OCI-M2 (cell line): ENCODE measurements around the gene IFNA17.
"Not testable (repeated sequence)": the region's sequence is repeated elsewhere in the genome, so short reads cannot be mapped to it uniquely, and the experiment has no call there.

Source experiments
- DNase-seq: peaks from one replicate; lab custom pipeline; 2025; ENCODE audit not compliant: unreplicated experiment; lab: John Stamatoyannopoulos, UW

The IFNA17 gene

DNA sequence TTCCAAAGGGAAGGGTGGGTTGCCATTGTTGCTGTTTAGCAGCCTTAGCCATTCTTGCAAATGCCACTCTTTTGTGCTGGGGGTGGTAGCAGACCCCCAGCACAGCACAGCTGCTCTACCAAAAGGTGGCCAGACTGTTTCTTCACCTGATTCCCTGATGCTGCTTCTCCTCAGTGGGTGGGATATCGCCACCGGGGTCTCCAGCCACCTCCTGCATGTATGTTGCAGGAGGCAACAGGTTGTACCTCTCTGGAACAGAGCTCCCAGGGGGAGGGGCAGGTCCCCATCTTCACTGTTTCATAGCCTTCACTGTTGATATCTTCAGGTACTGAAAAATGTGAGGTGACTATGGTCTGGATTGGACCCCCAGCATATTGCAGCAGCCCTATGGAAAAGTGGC lies 17.2 kb downstream of the IFNA17 start:
- not testable (repeated sequence) for DNase-seq

DNA sequence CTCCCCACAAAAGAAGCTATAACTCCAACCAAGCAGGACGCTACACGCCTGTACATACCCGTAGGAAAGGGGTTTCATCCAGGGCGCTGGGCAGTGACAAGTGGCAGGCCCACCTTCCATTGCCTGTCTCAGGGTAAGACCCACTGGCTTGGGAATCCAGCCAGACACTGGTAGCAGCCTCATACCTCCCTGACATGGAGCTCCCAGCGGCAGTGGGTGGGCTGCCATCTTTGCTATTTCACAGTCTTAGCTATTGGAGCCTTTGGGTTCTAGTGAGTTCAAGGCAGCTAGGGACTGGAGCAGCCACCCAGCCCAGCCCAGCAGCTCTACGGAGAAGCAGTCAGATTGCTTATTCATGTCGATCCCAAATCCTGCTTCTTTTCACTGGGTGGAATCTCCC lies 17.7 kb downstream of the IFNA17 start:
- DNase-seq: no peak

DNA sequence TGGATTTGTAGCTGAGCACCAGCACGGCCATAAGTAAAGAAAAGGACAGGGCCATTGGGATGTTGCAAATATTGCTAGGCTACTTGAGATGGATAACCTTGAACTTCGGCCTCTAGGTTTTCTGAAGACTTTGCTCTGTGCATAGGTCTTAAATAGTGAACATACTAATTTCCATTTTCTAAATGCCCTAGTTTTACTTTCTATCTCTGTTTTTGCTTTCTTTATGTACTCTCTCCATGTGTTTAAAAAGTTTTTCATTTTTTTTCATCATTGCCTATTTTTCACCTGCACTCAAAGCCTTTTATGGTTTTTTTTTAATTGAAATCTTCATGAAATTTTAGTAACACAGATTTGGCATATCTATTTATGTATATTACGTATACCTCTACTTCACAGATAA lies 21.0 kb downstream of the IFNA17 start, which contains the start of gene IFNA10:
Gene IFNA10, minus strand, starts transcription at position 101 of the 400 bp plus-strand sequence. Its CDS starts 46 bp downstream, at position 55.
- DNase-seq: not testable (repeated sequence)

DNA sequence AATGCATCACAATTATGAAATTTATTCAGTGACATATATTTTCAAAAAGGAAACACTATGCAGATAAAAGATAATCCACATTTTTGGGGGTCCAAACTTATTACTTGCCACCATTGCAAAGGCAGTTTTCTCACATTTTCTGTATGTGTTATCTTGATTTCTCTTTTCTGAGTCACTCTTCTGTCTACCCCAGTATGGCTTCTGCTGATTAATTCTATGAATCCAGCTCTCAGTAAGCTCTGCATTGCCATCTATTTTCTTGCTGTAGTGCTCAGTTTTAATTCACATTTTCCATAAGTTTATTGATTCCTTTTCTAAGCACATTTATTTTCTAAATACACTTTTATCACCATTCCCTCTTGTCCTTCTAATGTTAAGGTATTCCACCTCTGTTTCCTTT lies 22.8 kb downstream of the IFNA17 start:
- no peak for DNase-seq

DNA sequence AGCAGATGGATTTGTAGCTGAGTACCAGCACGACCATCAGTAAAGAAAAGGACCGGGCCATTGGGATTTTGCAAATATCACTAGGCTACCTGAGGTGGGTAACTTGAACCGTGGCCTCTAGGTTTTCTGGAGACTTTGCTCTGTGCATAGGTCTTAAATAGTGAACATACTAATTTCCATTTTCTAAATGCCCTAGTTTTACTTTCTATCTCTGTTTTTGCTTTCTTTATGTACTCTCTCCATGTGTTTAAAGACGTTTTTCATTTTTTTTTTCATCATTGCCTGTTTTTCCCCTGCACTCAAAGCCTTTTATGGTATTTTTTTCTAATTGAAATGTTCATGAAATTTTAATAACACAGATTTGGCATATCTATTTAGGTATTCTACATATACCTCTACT lies 25.9 kb downstream of the IFNA17 start, which contains the start of gene IFNA7:
Gene IFNA7, minus strand, starts transcription at position 101 of the 400 bp plus-strand sequence. Its CDS starts 40 bp downstream, at position 61.
- not testable (repeated sequence) for DNase-seq

DNA sequence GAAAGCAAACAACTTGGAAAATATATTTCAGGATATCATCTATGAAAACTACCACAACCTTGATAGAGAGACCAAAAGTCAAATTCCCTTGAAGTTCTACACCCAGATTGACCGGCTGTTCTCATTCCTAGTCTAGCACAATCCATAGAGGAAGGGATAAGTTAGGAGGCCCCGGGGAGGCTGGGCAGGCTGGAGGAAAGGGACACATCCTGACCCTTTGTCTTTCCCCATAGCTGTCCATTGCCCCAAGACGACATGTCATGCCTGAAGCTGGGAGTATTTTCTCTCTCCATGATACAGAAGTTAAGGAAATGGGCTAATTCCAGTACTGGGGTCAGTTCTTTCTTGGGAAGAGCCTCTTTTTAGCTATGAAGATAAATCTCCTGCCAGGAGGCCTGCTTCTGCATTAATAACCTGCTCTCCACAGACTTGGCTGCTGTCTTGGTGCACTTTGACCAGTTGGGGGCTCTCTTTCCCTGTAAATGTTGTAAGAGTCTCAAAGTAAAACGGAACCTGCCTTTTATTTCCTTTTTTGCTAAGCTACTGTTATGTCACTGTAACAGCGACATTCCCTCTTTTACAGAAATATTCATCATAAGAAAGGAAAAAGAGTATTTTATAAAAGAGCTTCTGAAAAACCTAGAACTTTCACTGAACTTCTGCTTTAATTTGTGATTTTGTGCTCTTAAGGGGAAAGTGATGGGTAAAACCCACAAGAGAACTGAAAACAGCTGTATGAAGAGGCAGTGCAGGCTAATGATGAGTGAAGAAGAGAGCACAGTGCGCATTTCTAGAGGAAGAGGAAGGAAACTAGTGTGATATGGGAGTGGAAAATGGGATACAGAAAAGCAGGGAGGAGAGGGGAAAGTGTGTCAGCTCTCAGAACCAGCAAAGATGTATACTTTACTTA lies 32.9 kb downstream of the IFNA17 start:
- not testable (repeated sequence) for DNase-seq

DNA sequence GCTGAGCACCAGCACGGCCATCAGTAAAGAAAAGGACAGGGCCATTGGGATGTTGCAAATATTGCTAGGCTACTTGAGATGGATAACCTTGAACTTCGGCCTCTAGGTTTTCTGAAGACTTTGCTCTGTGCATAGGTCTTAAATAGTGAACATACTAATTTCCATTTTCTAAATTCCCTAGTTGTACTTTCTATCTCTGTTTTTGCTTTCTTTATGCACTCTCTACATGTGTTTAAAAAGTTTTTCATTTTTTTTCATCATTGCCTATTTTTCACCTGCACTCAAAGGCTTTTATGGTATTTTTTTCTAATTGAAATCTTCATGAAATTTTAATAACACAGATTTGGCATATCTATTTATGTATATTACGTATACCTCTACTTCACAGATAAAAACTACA lies 40.5 kb downstream of the IFNA17 start, which contains the start of gene IFNA4:
Gene IFNA4, minus strand, starts transcription at position 101 of the 400 bp plus-strand sequence. Its CDS starts 56 bp downstream, at position 45.
- DNase-seq: not testable (repeated sequence)

DNA sequence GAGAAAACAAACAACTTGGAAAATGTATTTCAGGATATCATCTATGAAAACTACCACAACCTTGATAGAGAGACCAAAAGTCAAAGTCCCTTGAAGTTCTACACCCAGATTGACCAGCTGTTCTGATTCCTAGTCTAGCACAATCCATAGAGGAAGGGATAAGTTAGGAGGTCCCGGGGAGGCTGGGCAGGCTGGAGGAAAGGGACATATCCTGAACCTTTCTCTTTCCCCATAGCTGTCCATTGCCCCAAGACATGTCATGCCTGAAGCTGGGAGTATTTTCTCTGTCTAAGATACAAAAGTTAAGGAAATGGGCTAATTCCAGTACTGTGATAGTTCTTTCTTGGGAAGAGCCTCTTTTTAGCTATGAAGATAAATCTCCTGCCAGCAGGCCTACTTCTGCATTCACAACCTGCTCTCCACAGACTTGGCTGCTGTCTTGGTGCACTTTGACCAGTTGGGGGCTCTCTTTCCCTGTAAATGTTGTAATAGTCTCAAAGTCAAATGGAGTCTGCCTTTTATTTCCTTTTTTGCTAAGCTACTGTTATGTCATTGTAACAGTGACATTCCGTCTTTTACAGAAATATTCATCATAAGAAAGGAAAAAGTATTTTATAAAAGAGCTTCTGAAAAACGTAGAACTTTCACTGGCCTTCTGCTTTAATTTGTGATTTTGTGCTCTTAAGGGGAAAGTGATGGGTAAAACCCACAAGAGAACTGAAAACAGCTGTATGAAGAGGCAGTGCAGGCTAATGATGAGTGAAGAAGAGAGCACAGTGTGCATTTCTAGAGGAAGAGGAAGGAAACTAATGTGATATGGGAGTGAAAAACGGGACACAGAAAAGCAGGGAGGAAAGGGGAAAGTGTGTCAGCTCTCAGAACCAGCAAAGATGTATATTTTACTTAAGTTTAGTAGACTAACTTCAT lies 44.9 kb downstream of the IFNA17 start:
- not testable (repeated sequence) for DNase-seq
